ENCODE data around the gene STK4. TPM values are rescaled to one million over a fixed set of nuclear protein-coding genes. Genes with fewer than 3 reads are reported as not detected.
"Not testable (repeated sequence)": the region's sequence is repeated elsewhere in the genome, so short reads cannot be mapped to it uniquely, and the experiment has no call there.

STK4 gene
- total RNA-seq, 1 experiment from 2014 or later = 52.7 TPM

GRCh38 chr20:45021631-45022030 is 55.3 kb downstream of the STK4 start:
- no peaks in the 10 kb centered on the region for H3K27me3 ChIP-seq (replicated peaks; ENCODE audit: insufficient read depth, low read depth, low read length, poor library complexity)
- peaks cover 12% of the 10 kb centered on the region for H3K36me3 ChIP-seq (ENCODE audit: insufficient read depth, low read length, poor library complexity, severe bottlenecking)
- CTCF ChIA-PET = no interaction called here
- POLR2A ChIA-PET (ENCODE audit: low non-redundant PET) = no interaction called here
- no peak overlapping the region for H3K27ac ChIP-seq (ENCODE audit: low read depth, low read length, poor library complexity, severe bottlenecking)
- no peak for DNase-seq (ENCODE audit: low spot score)
- no peak for TF ChIP-seq EZH2 (IDR thresholded peaks at IDR 0.05; ENCODE audit: borderline replicate concordance, low read depth, low read length, poor library complexity, severe bottlenecking)
- TF ChIP-seq, protein P1, sequence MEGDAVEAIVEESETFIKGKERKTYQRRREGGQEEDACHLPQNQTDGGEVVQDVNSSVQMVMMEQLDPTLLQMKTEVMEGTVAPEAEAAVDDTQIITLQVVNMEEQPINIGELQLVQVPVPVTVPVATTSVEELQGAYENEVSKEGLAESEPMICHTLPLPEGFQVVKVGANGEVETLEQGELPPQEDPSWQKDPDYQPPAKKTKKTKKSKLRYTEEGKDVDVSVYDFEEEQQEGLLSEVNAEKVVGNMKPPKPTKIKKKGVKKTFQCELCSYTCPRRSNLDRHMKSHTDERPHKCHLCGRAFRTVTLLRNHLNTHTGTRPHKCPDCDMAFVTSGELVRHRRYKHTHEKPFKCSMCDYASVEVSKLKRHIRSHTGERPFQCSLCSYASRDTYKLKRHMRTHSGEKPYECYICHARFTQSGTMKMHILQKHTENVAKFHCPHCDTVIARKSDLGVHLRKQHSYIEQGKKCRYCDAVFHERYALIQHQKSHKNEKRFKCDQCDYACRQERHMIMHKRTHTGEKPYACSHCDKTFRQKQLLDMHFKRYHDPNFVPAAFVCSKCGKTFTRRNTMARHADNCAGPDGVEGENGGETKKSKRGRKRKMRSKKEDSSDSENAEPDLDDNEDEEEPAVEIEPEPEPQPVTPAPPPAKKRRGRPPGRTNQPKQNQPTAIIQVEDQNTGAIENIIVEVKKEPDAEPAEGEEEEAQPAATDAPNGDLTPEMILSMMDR (conservative IDR thresholded peaks at IDR 0.05; ENCODE audit: low read depth, low read length) = no peak
- intact Hi-C loops (cut with micrococcal nuclease; ENCODE audit: unreplicated experiment) = no loop called here
- no peak overlapping the region for H3K4me3 ChIP-seq (ENCODE audit: low read depth, low read length, poor library complexity, severe bottlenecking)
- peaks cover 4% of the 10 kb centered on the region for H3K4me1 ChIP-seq (ENCODE audit: insufficient read depth, low read length, poor library complexity, severe bottlenecking)
- BruUV-seq (replicated peaks) = no TSS peak
- no peaks in the 10 kb centered on the region for H3K9me3 ChIP-seq (ENCODE audit: low read depth, low read length, poor library complexity, severe bottlenecking)

DNA sequence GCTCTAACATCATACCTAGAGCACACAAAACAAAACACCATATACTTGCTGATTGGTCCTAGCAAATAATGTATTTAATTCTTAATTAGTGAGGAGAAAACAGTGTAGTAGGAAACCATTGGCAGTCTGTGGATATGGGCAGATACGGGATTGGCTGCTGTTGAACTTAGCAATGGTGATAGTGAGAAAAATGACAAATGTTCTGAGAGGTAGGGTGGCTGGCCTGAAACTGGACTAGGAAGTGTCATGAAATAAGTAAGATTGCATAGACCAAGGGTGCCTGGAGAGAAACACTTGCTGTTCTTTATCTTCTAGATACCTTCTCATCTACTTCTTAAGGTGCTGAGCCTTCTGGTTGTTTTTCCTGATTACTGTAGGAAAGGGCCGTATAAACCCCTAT is 56.8 kb downstream of the STK4 start:
- H3K4me3 ChIP-seq (ENCODE audit: low read depth, low read length, poor library complexity, severe bottlenecking); H3K9me3 ChIP-seq (ENCODE audit: low read depth, low read length, poor library complexity, severe bottlenecking); H3K27ac ChIP-seq (ENCODE audit: low read depth, low read length, poor library complexity, severe bottlenecking); H3K27me3 ChIP-seq (replicated peaks; ENCODE audit: insufficient read depth, low read depth, low read length, poor library complexity); CTCF ChIA-PET; BruUV-seq (replicated peaks); H3K4me1 ChIP-seq (ENCODE audit: insufficient read depth, low read length, poor library complexity, severe bottlenecking); intact Hi-C loops (cut with micrococcal nuclease; ENCODE audit: unreplicated experiment); POLR2A ChIA-PET (ENCODE audit: low non-redundant PET); DNase-seq (ENCODE audit: low spot score): not testable (repeated sequence)
- peaks cover 12% of the 10 kb centered on the region for H3K36me3 ChIP-seq (ENCODE audit: insufficient read depth, low read length, poor library complexity, severe bottlenecking)

DNA sequence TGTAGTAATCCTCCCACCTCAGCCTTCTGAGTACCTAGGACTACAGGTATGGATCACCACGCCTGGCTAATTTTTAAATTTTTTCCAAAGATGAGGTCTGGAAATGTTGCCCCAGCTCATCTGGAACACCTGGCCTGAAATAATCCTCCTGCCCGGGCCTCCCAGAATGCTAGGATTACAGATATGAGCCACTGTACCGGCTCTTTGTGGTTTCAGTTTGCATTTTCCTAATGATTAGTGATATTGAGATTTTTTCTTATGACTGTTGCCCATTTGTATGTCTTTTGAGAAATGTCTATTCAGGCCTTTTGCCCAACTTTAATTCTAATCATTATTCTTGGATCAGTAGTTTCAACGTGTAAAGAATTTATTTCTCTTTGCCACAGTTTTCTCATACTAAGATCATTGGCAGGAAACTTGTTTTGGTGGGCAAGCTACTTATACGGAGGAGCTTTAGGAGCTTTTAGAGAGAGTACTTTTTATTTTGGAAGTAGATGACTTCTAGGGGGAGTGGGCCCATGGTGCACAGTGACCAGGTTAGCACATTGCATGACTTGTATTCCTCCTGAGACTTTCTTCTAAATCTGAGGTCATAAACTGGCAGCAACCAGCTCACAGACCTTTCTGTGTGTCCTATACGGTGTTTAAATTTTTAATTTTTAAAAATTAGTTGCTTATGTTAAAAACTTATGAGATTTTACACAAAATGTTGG is 62.3 kb downstream of the STK4 start:
- DNase-seq (ENCODE audit: low spot score) = no peak
- Histone ChIP-seq H3K9me3 (ENCODE audit: low read depth, low read length, poor library complexity, severe bottlenecking) (no peaks in the 10 kb centered on the region), H3K4me3 (ENCODE audit: low read depth, low read length, poor library complexity, severe bottlenecking) (no peak overlapping the region), H3K36me3 (ENCODE audit: insufficient read depth, low read length, poor library complexity, severe bottlenecking) (peaks cover 12% of the 10 kb centered on the region), H3K4me1 (ENCODE audit: insufficient read depth, low read length, poor library complexity, severe bottlenecking) (no peaks in the 10 kb centered on the region), H3K27me3 (replicated peaks; ENCODE audit: insufficient read depth, low read depth, low read length, poor library complexity) (no peaks in the 10 kb centered on the region), H3K27ac (ENCODE audit: low read depth, low read length, poor library complexity, severe bottlenecking) (no peak overlapping the region)
- TF ChIP-seq, protein P1 (conservative IDR thresholded peaks at IDR 0.05; ENCODE audit: low read depth, low read length) = no peak
- no peak for TF ChIP-seq EZH2 (IDR thresholded peaks at IDR 0.05; ENCODE audit: borderline replicate concordance, low read depth, low read length, poor library complexity, severe bottlenecking)
- CTCF ChIA-PET = no interaction called here
- no TSS peak for BruUV-seq (replicated peaks)
- intact Hi-C loops (cut with micrococcal nuclease; ENCODE audit: unreplicated experiment) = no loop called here
- POLR2A ChIA-PET (ENCODE audit: low non-redundant PET) = no interaction called here

DNA sequence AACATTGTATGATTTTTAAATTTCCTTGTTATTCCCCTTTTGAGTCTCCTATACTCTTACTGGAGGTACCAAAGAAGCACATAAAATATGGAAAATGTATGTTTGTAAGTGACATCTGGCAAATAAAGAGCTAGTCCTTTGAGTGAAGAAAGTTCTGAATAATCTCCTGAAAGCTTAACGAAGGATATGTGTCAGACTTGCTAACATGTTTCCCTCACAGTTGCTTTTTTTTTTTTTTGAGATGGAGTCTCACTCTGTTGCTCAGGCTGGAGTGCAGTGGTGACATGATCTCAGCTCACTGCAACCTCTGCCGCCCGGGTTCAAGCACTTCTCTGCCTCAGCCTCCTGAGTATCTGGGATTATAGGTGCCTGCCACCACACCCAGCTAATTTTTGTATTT is 63.6 kb downstream of the STK4 start:
- no peak overlapping the region for H3K27ac ChIP-seq (ENCODE audit: low read depth, low read length, poor library complexity, severe bottlenecking)
- H3K36me3 ChIP-seq (ENCODE audit: insufficient read depth, low read length, poor library complexity, severe bottlenecking) = peaks cover 7% of the 10 kb centered on the region
- H3K4me3 ChIP-seq (ENCODE audit: low read depth, low read length, poor library complexity, severe bottlenecking) = no peak overlapping the region
- no peak for TF ChIP-seq EZH2 (IDR thresholded peaks at IDR 0.05; ENCODE audit: borderline replicate concordance, low read depth, low read length, poor library complexity, severe bottlenecking)
- TF ChIP-seq, protein P1 (conservative IDR thresholded peaks at IDR 0.05; ENCODE audit: low read depth, low read length) = no peak
- intact Hi-C loops (cut with micrococcal nuclease; ENCODE audit: unreplicated experiment) = no loop called here
- no peak for DNase-seq (ENCODE audit: low spot score)
- no peaks in the 10 kb centered on the region for H3K9me3 ChIP-seq (ENCODE audit: low read depth, low read length, poor library complexity, severe bottlenecking)
- H3K27me3 ChIP-seq (replicated peaks; ENCODE audit: insufficient read depth, low read depth, low read length, poor library complexity) = no peaks in the 10 kb centered on the region
- ChIA-PET POLR2A (ENCODE audit: low non-redundant PET) (no interaction called here), CTCF (no interaction called here)
- H3K4me1 ChIP-seq (ENCODE audit: insufficient read depth, low read length, poor library complexity, severe bottlenecking) = no peaks in the 10 kb centered on the region
- no TSS peak for BruUV-seq (replicated peaks)
